Spleen (tissue), 7 donors: ENCODE results near the gene STPG1.

Experiments
- POLR2A ChIP-seq, 3 donors: fragments of 450-650 bp; IDR thresholded peaks; one replicate each; pipeline ENCODE4 v1.5.1; 2017; ENCODE audit warnings: antibody characterized with exemption in 3 of 3, mild to moderate bottlenecking in 1 of 3
- POLR2AphosphoS5 ChIP-seq, 3 donors: sonication (generic); formaldehyde crosslinking; IDR thresholded peaks; one replicate each; pipeline ENCODE4 v1.5.1; 2017; ENCODE audit warnings: antibody characterized with exemption in 3 of 3
- TF ChIP-seq, protein P1 (sequence below), 11 experiments: fragments of 200-600 bp in 7 of 11; fragments of 450-650 bp in 4 of 11; sonication (generic) in 4 of 11; IDR thresholded peaks in 8 of 11; conservative IDR thresholded peaks in 3 of 11; 1 replicate in 7 of 11; 2 replicates in 4 of 11; pipeline versions ENCODE4 v1.4.0 to v1.8.0; 2016 to 2021; ENCODE audit warnings: antibody characterized with exemption in 11 of 11, inconsistent platforms in 4 of 11, mild to moderate bottlenecking in 1 of 11
- donor health status: DM: no; HTN: no; CAD: no; lungs with moderate emphysema.
- donor health status: DM: no; HTN: no; CAD: no.
- donor health status: DM: no; HTN: no; CAD: no.

DNA sequence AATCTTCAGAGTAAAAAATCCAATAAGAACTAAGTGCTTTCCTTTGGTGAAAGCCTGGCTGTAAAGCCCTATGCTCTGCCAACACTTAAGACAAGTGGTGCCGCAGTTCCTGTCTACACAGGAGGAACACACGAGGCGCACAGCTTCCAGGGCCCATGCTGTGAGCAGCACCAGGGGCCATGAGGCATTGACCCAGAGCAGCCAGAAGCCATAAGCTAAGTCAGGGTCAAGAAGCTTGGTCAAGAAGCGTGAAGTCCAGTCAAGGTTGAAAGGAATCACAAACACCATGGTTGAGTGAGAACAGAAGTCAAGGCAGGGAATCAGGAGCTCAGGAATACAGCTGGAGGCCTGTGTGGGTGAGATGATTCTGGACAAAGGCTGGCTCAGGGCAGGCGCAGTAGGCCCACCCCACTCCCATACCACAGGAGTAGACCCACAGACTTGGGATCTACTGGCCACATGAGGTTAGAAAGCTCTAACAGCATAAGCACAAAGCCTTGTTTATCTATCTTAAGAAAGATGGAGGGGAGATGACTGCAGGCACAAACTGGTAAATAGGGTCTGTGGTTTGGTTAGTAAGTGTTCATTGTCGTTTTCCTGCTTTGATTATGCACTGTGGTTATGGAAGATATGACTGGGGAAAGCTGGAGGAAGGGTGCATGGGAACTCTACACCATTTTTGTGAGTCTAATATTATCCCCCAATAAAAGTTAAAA, 46.1 kb upstream of the STPG1 start:
- no peak for TF ChIP-seq POLR2A (IDR thresholded peaks at IDR 0.05)
- TF ChIP-seq, protein P1, sequence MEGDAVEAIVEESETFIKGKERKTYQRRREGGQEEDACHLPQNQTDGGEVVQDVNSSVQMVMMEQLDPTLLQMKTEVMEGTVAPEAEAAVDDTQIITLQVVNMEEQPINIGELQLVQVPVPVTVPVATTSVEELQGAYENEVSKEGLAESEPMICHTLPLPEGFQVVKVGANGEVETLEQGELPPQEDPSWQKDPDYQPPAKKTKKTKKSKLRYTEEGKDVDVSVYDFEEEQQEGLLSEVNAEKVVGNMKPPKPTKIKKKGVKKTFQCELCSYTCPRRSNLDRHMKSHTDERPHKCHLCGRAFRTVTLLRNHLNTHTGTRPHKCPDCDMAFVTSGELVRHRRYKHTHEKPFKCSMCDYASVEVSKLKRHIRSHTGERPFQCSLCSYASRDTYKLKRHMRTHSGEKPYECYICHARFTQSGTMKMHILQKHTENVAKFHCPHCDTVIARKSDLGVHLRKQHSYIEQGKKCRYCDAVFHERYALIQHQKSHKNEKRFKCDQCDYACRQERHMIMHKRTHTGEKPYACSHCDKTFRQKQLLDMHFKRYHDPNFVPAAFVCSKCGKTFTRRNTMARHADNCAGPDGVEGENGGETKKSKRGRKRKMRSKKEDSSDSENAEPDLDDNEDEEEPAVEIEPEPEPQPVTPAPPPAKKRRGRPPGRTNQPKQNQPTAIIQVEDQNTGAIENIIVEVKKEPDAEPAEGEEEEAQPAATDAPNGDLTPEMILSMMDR (IDR thresholded peaks at IDR 0.05 in 8 of 11, conservative IDR thresholded peaks at IDR 0.05 in 3 of 11), result no peak
- no peak for TF ChIP-seq POLR2AphosphoS5 (IDR thresholded peaks at IDR 0.05)
